Measurements from ENCODE around the gene ESYT1.

The ESYT1 gene

GRCh38 chr12:56188131-56188777 lies 60.2 kb downstream of the ESYT1 start:
- no peaks in the 10 kb centered on the region for H3K9me3 Mint-ChIP-seq
- peak overlapping the region; percentile 95 for H3K4me3 Mint-ChIP-seq
- peak overlapping the region; percentile 97 for H3K27ac Mint-ChIP-seq
- intact Hi-C loops (cut with micrococcal nuclease), result loop anchor here (2.0 kb wide), 2 partner anchors 29 to 61 kb away; partner anchors contain the start of gene MYL6
- H3K4me1 Mint-ChIP-seq (ENCODE audit: low read depth), result peaks cover 39% of the 10 kb centered on the region
- peaks cover 46% of the 10 kb centered on the region for H3K36me3 Mint-ChIP-seq (ENCODE audit: low read depth)
- H3K27me3 Mint-ChIP-seq, result no peaks in the 10 kb centered on the region

GRCh38 chr12:56188778-56189098 lies 60.7 kb downstream of the ESYT1 start:
- Mint-ChIP-seq H3K36me3 (ENCODE audit: low read depth) (peaks cover 44% of the 10 kb centered on the region), H3K27me3 (no peaks in the 10 kb centered on the region), H3K9me3 (no peaks in the 10 kb centered on the region), H3K4me1 (ENCODE audit: low read depth) (peaks cover 43% of the 10 kb centered on the region), H3K4me3 (peak overlapping the region; percentile 95), H3K27ac (peak overlapping the region; percentile 97)
- intact Hi-C loops (cut with micrococcal nuclease), result loop anchor here (2.0 kb wide), 2 partner anchors 30 to 62 kb away; partner anchors contain the start of gene MYL6

- Mint-ChIP-seq H3K36me3 (ENCODE audit: low read depth) (peaks cover 38% of the 10 kb centered on the region), H3K27me3 (no peaks in the 10 kb centered on the region)
- intact Hi-C loops (cut with micrococcal nuclease), result loop anchor here (2.0 kb wide), 2 partner anchors 31 to 63 kb away; partner anchors contain the start of gene MYL6
These were observed 61.2 kb downstream of the ESYT1 start, which contains the start of gene SMARCC2 for GRCh38 chr12:56189099-56189917. SMARCC2 (minus strand) TSS chr12:56189483; CDS start chr12:56189461, 22 bp downstream.

GRCh38 chr12:56189918-56190694 lies 62.0 kb downstream of the ESYT1 start:
- H3K36me3 Mint-ChIP-seq (ENCODE audit: low read depth), result peaks cover 30% of the 10 kb centered on the region

More at GRCh38 chr12:56189099-56189917, 61.2 kb downstream of the ESYT1 start, which contains the start of gene SMARCC2:
- Mint-ChIP-seq H3K4me1 (ENCODE audit: low read depth) (peaks cover 43% of the 10 kb centered on the region), H3K4me3 (peak within 1 kb of the TSS; percentile 95), H3K27ac (peak within 1 kb of the TSS; percentile 97), H3K9me3 (no peaks in the 10 kb centered on the region)

GRCh38 chr12:56190695-56191155 lies 62.7 kb downstream of the ESYT1 start:
- Mint-ChIP-seq H3K27me3 (no peaks in the 10 kb centered on the region), H3K4me1 (ENCODE audit: low read depth) (peaks cover 43% of the 10 kb centered on the region), H3K27ac (peak overlapping the region; percentile 97), H3K9me3 (no peaks in the 10 kb centered on the region), H3K36me3 (ENCODE audit: low read depth) (peaks cover 24% of the 10 kb centered on the region), H3K4me3 (peak overlapping the region; percentile 95)
- intact Hi-C loops (cut with micrococcal nuclease), result loop anchor here (1.0 to 5.0 kb wide), 2 partner anchors 71 to 277 kb away; partner anchors contain the start of gene SPRYD4

More at GRCh38 chr12:56189918-56190694, 62.0 kb downstream of the ESYT1 start:
- peaks cover 43% of the 10 kb centered on the region for H3K4me1 Mint-ChIP-seq (ENCODE audit: low read depth)
- H3K9me3 Mint-ChIP-seq, result no peaks in the 10 kb centered on the region
- no peaks in the 10 kb centered on the region for H3K27me3 Mint-ChIP-seq
- H3K27ac Mint-ChIP-seq, result peak overlapping the region; percentile 97
- intact Hi-C loops (cut with micrococcal nuclease), result loop anchor here (1.0 to 5.0 kb wide), 4 partner anchors 31 to 277 kb away; partner anchors contain the start of genes MYL6 and SPRYD4
- H3K4me3 Mint-ChIP-seq, result peak overlapping the region; percentile 95

GRCh38 chr12:56192582-56192981 lies 64.5 kb downstream of the ESYT1 start:
- Mint-ChIP-seq H3K27ac (peak overlapping the region; percentile 50), H3K36me3 (ENCODE audit: low read depth) (peaks cover 8% of the 10 kb centered on the region), H3K4me1 (ENCODE audit: low read depth) (peaks cover 33% of the 10 kb centered on the region), H3K27me3 (no peaks in the 10 kb centered on the region), H3K9me3 (no peaks in the 10 kb centered on the region), H3K4me3 (no peak overlapping the region)
- intact Hi-C loops (cut with micrococcal nuclease), result loop anchor here (2.0 to 5.0 kb wide), 2 partner anchors 66 to 275 kb away; partner anchors contain the start of genes ANKRD52 and SPRYD4

GRCh38 chr12:56193025-56193578 lies 65.0 kb downstream of the ESYT1 start:
- H3K4me3 Mint-ChIP-seq, result no peak overlapping the region
- peaks cover 8% of the 10 kb centered on the region for H3K36me3 Mint-ChIP-seq (ENCODE audit: low read depth)
- H3K27me3 Mint-ChIP-seq, result no peaks in the 10 kb centered on the region
- H3K4me1 Mint-ChIP-seq (ENCODE audit: low read depth), result peaks cover 28% of the 10 kb centered on the region
- intact Hi-C loops (cut with micrococcal nuclease), result loop anchor here (1.0 to 5.0 kb wide), 4 partner anchors 27 to 274 kb away; partner anchors contain the start of genes ANKRD52, NABP2 and SPRYD4
- H3K27ac Mint-ChIP-seq, result peak overlapping the region; percentile 50
- no peaks in the 10 kb centered on the region for H3K9me3 Mint-ChIP-seq

All from dendritic cell treated with granulocyte-macrophage colony-stimulating factor and Interleukin-4, amounts not matched to agents 40 ng/mL and 50 ng/mL, for 4 days (primary cell).